Choroid plexus epithelial cell (primary cell): Measurements from ENCODE around the gene NHERF2.

Experiments used
- DNase-seq: peaks from one replicate; pipeline ENCODE4 v3.0.0-alpha.2; 2010; ENCODE audit warnings: low read depth
- H3K4me3 ChIP-seq: 2 replicates; pipeline ENCODE4 v1.5.1; 2011; ENCODE audit warnings: low read depth, mild to moderate bottlenecking, control low read depth, low read length, moderate library complexity
- TF ChIP-seq, protein P1 (sequence below): conservative IDR thresholded peaks from 2 replicates; pipeline ENCODE4 v1.5.1; 2011; ENCODE audit warnings: low read depth, mild to moderate bottlenecking, control low read depth, inconsistent platforms, low read length, moderate library complexity

The NHERF2 gene

DNA sequence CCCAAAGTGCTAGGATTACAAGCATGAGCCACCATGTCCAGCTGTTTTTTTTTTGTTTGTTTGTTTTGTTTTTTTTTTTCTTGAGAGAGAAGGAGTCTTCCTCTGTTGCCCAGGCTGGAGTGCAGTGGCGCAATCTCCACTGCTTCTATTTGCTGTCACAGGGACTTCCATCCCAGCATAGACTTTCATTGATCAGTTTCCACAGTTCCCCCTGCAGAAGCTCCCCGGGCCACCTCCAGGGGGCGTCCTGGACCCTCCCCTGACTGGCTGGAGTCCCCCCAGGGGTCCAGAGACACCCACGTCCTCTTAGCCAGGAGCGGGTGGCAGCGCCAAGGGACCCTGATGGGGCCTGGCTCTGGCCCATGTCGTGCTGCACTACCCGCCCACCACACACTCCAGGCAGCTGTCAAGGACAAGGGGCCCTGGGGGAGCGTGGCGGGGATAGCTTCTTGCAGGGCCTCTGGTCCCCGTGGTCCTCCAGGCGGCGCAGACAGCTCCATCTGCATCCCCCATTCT, 10.2 kb upstream of the NHERF2 start:
- TF ChIP-seq, protein P1, sequence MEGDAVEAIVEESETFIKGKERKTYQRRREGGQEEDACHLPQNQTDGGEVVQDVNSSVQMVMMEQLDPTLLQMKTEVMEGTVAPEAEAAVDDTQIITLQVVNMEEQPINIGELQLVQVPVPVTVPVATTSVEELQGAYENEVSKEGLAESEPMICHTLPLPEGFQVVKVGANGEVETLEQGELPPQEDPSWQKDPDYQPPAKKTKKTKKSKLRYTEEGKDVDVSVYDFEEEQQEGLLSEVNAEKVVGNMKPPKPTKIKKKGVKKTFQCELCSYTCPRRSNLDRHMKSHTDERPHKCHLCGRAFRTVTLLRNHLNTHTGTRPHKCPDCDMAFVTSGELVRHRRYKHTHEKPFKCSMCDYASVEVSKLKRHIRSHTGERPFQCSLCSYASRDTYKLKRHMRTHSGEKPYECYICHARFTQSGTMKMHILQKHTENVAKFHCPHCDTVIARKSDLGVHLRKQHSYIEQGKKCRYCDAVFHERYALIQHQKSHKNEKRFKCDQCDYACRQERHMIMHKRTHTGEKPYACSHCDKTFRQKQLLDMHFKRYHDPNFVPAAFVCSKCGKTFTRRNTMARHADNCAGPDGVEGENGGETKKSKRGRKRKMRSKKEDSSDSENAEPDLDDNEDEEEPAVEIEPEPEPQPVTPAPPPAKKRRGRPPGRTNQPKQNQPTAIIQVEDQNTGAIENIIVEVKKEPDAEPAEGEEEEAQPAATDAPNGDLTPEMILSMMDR: peak; percentile 63
- H3K4me3 ChIP-seq: no peak overlapping the region
- DNase-seq: no peak

- no peak for DNase-seq
- TF ChIP-seq, protein P1: no peak
- H3K4me3 ChIP-seq: peak within 1 kb of the TSS; percentile 17
These were observed 7.2 kb upstream of the NHERF2 start, which contains the start of gene NPW for GRCh38 chr16:2019518-2019920. Gene NPW, plus strand, starts transcription at chr16:2019785.

GRCh38 chr16:2019921-2020831, 6.5 kb upstream of the NHERF2 start:
- H3K4me3 ChIP-seq: peak overlapping the region; percentile 17
- no peak for DNase-seq
- TF ChIP-seq, protein P1: no peak

DNA sequence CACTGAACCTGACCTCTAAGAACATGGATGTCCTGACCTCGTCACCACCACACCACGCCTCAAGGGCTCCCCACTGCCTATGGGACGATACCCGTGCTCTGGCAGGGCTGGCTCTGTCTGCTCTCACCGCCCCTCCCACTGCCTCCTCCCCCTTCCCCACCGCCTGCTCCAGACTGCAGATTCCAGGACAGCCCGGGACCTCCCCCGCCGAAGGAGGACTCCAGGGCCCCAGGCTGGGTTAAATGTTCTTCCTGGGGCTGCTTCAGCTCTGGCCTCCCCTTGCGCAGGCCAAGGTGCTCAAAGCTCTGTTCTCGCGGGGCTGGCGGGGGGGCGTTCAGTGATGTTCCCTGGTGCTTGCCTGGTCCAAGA, 4.0 kb upstream of the NHERF2 start:
- TF ChIP-seq, protein P1: no peak
- peak; percentile 46 for DNase-seq
- H3K4me3 ChIP-seq: peak overlapping the region; percentile 40

DNA sequence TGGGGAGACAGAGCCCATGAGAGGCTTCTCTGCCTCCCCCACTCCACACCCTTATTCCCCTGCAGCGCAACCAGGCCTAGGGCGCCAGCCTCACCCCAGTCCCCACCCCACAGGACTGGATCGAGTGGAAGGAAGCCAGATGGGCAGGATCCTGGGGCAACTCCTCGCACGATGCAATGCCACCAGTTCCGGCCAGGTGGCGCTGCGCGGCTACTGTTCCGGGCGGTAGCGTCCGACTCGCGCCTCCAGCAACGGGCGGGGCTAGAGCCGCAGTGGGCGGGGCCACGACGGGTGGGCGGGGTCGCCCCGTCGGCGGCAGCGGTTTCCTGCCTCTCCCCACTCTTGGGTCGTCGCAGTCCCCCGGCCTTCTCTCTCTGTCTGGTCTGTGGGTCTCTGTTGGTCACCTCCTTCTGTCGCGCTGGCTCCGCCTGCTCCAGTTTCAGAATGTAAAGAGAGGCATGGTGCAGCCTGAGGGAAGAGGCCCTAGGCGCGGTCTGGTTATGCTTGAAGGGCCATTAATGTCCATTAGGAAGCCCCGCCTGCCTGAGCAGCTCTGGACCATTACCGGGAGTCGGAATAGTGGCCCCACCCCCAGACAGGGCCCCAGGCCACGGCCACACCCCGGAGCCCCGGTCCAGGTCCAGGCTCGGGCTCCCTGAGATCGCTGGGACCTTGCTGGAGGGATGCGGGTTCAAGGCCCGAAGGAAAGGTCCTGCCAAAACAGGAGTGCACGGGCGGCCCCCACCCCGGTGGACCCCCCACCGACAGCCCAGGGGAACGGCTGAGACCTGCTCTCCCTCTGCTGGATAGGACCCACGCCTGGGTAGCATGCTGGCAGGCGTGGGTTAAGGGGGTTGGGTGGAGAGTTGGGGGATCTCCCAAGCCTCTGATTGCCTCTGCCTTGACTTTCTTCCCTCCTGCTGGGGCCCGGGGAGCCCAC, 3.3 kb upstream of the NHERF2 start:
- TF ChIP-seq, protein P1: peak; percentile 86
- peak overlapping the region; percentile 57 for H3K4me3 ChIP-seq
- DNase-seq: peak; percentile 87

- TF ChIP-seq, protein P1: no peak
- DNase-seq: no peak
- no peak overlapping the region for H3K4me3 ChIP-seq
These were observed 2.7 kb upstream of the NHERF2 start for GRCh38 chr16:2024032-2024420.
